Sciatic nerve (tissue), 2 donors: ENCODE data around the gene PLEKHH3. TPM values are rescaled to one million over a fixed set of nuclear protein-coding genes. Genes with fewer than 3 reads are reported as not detected.

Source experiments
- ATAC-seq: fragments of 200-7000 bp; cut with Tn5 transposase; one replicate; pipeline ENCODE4 v1.9.1; 2020; ENCODE audit warnings: mild to moderate bottlenecking, moderate library complexity
- DNase-seq: peaks from one replicate; pipeline ENCODE4 v3.0.0-alpha.2; 2020; ENCODE audit warnings: low spot score
- intact Hi-C: fragments of 100-400 bp; cut with DNase I; formaldehyde crosslinking; loops from one replicate; pipeline ENCODE4 v1.14.2; 2022
- total RNA-seq: library from RNA; stranded (reverse); fragmentation: NEBNext Ultra II Directional; extraction: Animal tissue kit (Norgen Biotek cat#: 25700); gene quantifications from one replicate; pipeline ENCODE4 v1.2.1, GENCODE V29; 2021
- donor health status: DM: no; HTN: no; CAD: no.
- donor health status: DM: no; HTN: no; CAD: no.

The PLEKHH3 gene, protein sequence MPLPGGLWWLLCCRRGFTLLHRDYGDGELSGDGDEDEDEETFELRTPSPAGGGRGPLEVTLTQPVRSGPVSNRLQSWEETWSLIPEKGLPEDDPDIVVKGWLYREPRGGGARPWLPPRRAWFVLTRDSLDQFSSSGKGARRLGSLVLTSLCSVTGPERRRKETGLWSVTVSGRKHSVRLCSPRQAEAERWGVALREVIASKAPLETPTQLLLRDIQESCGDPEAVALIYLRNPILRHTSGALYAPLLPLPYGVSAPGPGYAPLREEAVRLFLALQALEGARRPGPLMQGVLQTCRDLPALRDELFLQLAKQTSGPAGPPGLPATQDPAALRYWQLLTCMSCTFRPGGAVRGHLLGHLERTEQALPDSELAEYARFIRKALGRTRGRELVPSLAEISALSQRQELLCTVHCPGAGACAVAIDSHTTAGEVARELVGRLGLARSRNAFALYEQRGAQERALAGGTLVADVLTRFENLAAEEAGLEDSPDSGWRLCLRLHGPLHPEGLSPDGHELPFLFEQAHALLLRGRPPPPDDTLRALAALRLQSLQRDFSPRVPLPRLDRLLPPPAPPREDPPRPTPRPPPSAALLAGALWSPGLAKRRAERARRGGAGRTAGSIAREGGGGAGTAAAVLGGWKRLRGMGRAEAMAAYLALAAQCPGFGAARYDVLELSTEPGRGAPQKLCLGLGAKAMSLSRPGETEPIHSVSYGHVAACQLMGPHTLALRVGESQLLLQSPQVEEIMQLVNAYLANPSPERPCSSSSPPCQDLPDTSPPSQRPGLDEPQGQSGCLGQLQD
- total RNA-seq = 40.3 TPM

DNA sequence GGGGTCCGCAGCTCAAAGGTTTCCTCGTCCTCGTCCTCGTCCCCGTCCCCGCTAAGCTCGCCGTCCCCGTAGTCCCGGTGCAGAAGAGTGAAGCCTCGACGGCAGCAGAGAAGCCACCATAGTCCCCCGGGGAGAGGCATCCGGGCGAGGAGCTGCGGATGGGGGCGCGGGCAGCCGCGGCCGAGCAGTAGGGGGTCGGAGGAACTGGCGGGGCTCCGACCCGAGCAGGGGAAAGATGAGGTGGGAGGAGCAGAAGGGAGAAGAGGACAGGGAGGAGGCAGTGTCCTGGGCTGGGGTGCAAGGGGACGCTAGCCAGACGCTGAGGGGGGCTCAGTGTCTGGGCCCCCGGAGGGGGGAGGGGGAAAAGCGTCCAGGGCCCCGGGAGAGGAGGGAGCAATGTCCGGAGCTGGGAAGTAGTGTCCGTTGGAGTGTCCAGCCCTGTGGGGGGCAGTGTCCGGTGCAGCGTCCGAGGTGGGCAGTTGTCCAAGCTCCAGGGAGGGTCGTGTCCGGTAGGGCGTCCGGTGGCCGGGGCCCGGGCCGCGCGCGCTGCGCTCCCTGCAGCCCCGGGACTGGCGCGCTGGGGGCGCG lies at the start of gene PLEKHH3:
PLEKHH3 (minus strand) TSS at position 571 of the 588 bp plus-strand sequence; CDS start at position 140, 431 bp downstream.
- intact Hi-C loops = no loop called here

DNA sequence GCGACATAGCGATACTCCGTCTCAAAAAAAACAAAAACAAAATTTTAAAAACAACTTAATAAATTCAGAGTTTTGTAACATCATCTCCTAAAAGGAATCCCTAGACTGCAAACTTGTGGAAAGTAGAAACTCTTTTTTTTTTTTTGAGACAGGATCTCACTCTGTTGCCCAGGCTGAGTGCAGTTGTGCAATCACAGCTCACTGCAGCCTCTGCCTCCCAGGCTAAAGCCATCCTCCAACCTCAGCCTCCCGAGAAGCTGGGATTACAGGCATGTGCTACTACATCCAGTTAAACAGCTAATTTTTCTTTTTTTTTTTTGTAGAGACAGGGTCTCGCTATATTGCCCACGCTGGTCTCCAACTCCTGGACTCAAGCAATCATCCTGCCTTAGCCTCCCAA lies 48.3 kb upstream of the PLEKHH3 start:
- no peak for ATAC-seq
- no peak for DNase-seq
- intact Hi-C loops = no loop called here

More for the DNA sequence above, at the start of gene PLEKHH3:
- no peak for ATAC-seq
- DNase-seq = no peak

DNA sequence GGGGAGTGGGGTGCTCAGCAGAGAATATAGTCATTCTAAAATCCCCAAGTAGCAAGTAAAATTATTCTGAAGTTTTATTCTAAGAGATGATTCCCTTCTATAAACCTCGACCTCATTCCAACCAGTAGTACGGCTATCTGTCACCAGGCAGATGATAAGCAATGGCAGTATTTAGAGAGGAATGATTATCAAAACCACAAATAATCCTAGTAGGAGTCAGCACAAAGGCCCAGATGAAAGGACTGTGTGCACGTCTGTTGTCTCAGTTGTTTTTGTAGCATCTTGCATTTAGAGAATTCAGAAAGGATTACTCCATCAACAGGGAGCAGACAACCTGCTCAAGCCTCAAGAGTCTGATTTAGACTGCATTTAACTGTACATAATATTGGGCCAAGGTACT lies 46.8 kb upstream of the PLEKHH3 start:
- intact Hi-C loops = no loop called here
- ATAC-seq (no peak), DNase-seq (no peak)

DNA sequence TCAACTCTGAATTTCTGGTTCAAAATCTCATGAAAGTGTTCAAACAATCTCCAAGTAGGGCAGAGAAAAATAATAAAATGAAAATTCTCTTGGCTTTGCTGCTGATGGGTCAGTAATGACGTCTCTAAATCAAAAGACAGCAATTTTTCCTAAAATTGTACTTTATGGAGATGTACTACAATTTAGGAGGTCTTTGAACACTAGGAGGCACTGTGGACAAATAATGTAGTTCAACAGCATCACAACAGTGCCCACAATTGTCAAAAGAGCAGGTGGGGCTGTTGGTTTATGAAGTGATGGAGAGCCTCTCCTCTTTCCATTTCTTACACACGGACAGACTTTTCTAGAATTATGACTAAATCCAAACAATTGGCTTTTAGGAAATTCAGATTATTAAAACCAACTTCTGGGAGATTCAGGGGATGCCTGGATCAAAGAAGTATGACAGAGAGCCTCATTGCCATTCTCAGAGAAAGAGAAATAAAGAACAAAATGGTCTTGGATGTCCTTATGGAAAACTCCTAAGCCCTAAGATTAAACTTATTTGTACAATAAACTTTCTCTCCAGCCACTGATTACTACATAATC lies 44.3 kb upstream of the PLEKHH3 start:
- intact Hi-C loops = no loop called here
- DNase-seq = no peak
- peak; percentile 93 for ATAC-seq

GRCh38 chr17:42709561-42709960 lies 32.8 kb upstream of the PLEKHH3 start:
- intact Hi-C loops = no loop called here
- peak; percentile 77 for ATAC-seq
- DNase-seq = no peak

DNA sequence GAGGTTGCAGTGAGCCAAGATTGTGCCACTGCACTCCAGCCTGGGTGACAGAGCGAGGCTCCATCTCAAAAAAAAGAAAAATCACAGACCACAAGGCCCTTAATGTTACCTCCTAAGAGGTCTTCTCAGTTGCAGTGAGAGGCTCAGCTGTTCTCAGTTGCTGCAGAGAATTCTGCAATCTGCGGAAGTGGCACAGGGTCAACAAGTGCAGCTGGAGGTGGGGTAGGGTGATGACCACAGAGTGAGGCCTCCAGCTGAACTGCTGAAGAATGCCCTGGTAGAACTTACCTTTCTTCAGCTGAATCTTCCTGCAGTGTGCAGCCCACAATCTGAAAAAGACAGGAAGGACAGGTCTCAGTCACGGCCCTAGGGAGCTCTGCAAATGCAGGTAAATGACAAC lies 31.8 kb upstream of the PLEKHH3 start:
- no peak for DNase-seq
- intact Hi-C loops = no loop called here
- no peak for ATAC-seq

DNA sequence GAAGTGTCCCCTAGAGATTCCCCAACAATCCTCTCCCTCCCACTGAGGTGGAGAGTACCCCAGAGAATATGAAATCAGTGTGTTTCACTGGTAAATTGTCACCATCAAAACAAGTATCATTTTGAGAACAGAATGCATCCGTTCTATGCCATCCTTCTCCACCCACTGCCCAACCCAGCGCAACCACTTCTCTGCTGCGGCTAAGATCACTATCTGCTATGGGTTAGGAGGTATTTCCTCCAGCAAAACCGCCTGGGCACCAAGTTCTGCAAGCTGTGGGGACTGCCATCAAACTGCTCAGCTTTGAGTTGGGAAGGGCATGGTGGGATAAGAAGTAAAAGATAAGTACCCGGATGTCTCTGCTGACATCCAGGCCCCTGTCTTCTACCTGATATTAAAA lies 29.9 kb upstream of the PLEKHH3 start:
- intact Hi-C loops = no loop called here
- no peak for DNase-seq
- ATAC-seq = no peak

- no peak for ATAC-seq
- intact Hi-C loops = no loop called here
These were observed 28.2 kb upstream of the PLEKHH3 start for GRCh38 chr17:42704837-42705494.

DNA sequence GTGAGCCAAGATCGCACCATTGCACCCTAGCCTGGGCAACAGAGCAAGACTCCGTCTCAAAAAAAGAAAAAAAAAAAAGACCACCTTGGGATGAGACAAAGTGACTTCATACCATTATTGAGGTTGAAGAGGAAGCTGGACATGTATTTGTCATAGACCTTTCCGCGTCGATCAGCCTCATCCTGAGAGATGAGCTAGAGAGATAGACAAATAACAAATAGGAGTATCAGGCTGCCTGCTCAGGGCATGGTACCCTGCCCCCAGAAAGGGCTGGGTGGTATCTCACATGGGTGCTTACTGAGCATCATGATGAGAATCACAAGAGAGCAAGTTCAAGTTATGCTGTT lies 27.7 kb upstream of the PLEKHH3 start:
- DNase-seq (no peak), ATAC-seq (no peak)
- intact Hi-C loops = no loop called here

More at GRCh38 chr17:42704837-42705494, 28.2 kb upstream of the PLEKHH3 start:
- no peak for DNase-seq

DNA sequence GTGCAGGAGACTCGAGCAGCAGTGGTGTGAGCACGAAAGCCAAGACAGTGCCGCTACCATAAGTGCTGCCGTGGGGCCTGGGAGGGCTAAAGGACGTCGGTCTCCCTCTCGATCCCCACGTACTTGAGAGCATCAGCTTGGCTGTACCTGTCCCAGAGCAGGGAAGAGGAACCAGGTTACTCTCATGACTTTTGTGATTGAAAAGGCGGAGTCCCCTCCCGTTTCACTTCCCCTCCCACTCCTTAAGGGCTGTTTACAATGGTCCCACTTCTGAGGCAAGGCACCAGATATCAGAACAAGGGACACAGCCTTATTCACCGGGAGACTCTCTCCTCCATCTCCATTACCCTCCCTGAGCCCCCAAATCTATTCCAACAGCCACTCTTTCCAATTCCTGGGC lies 25.7 kb upstream of the PLEKHH3 start:
- DNase-seq (no peak), ATAC-seq (no peak)
- intact Hi-C loops = no loop called here

DNA sequence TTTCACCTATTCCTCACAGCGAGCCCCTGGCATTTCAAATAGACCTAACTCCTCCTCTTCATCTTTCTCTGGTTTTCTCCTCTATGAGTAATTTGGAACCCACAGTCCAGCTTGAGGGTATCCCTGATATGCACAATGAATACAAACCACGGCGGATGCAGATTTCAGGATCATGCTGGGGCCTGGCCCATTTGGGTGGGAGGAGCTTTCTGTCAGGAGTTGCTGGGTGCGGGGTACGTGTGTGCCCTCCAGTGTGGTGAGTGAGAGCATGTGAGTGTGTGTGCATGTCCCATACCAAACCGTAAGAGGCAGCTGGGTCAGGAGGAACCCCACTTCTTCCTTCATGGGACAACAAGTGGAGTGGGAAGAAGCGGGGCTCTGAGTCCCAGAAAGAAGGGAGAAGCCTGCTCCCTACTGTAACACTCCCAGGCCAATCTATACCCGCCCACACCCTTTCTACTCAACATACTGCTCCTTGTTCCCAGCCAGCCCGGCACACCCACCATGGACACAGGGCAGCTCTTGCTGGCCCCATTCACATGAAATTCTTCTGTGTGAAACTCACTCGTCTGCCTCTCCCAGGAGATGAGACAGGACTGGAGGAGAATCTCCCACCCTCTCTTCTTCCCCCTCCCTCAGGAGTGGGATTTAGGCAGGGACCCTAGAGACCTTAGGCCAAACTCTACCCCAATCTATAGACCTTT lies 23.9 kb upstream of the PLEKHH3 start:
- ATAC-seq = peak; percentile 51
- intact Hi-C loops = no loop called here
- DNase-seq = no peak

DNA sequence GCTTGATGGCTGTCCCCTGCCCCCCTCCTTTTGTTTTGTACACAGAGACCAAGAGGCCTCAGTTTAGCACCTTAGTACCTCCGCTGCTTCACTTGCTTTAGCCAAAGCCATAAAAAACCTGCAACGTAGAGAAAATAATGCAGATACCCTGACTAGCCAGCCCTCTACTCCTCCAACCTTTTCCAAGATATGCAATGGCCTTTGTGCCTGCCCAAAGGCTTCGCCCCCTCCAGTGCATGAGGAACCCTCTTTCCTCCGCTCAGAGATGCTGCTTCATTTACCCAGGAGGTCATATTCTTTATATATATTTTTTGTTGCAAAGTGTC lies 22.6 kb upstream of the PLEKHH3 start:
- intact Hi-C loops = no loop called here
- DNase-seq (no peak), ATAC-seq (no peak)

DNA sequence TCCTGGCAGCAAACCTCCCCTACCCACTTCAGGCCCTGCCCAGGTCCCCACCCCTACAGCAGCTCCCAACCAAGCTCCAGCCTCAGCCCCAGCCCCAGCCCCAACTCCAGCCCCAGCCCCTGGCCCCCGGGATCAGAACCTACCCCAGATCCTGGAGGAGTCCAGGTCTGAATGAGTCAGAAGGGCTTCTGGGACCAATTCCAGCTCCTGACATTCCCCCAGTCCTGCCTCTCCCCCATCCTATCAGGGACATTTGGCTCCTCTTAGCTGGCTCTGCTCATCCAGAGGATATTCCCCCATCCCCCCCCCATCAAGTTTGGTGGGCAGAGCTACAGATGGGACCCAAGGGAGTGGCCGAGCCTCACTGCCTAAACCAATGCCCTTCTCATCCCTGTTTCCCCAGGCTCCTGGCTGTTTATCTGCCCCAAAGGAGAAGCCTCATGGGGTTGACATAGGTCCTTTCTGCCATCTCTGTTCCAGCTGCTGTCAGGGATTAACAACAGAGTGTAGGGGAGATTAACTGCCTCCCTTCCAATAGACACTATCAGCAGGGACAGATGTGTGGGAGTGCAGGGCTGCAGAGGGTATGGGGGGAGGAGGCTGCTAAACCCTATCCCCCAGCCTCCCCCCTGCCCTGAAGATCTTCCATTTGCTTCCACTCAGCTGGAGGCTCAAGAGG lies 22.1 kb upstream of the PLEKHH3 start:
- ATAC-seq = peak; percentile 67
- intact Hi-C loops = no loop called here
- no peak for DNase-seq

GRCh38 chr17:42697108-42697811 lies 20.5 kb upstream of the PLEKHH3 start:
- ATAC-seq = no peak
- intact Hi-C loops = no loop called here
- DNase-seq = no peak

DNA sequence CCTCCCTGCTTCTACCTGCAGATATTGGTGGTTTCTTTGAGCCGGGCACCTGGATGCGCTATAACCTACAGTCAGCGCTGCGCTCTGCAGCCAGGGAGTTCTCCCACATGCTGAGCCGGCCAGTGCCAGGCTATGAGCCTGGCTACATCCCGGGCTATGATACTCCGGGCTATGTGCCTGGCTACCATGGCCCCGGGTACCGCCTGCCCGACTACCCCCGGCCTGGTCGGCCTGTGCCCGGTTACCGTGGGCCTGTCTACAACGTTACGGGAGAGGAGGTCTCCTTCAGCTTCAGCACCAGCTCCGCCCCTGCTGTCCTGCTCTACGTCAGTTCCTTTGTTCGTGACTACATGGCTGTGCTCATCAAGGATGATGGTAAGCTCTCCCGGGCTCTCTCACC lies 18.7 kb upstream of the PLEKHH3 start:
- no peak for DNase-seq
- intact Hi-C loops = no loop called here
- ATAC-seq = no peak

- intact Hi-C loops = no loop called here
- ATAC-seq (no peak), DNase-seq (no peak)
These were observed 17.7 kb upstream of the PLEKHH3 start for GRCh38 chr17:42694524-42694923.

DNA sequence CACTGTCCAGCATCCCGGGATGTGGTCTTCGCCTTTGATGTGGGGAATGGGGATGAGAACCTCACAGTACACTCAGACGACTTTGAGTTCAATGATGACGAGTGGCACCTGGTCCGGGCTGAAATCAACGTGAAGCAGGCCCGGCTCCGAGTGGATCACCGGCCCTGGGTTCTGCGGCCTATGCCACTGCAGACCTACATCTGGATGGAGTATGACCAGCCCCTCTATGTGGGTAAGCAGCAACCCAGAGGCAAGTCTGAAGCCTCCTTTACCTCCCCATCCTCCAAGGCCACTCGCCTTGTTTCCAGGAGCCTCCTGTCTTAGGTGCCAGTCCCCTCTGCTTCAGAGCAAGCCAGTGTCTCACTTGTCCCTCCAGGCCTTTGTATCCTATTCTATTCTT lies 15.7 kb upstream of the PLEKHH3 start:
- intact Hi-C loops = no loop called here
- ATAC-seq (no peak), DNase-seq (no peak)
